GM18951 (cell line): ENCODE data around the gene NCAPG2.

Experiments used
- POLR2A ChIP-seq: IDR thresholded peaks from 4 replicates; pipeline ENCODE4 v1.6.1; 2011; ENCODE audit warnings: mild to moderate bottlenecking; ENCODE audit not compliant: insufficient read length, insufficient read depth; ENCODE audit errors: extremely low read depth
- in situ Hi-C: fragments of 300-500 bp; cut with MboI; formaldehyde crosslinking; loops from one replicate; pipeline ENCODE4 v1.12.0; 2022; ENCODE audit warnings: low sequenced_read_pairs, mixed read lengths, inconsistent platforms; ENCODE audit not compliant: unreplicated experiment

The NCAPG2 gene

DNA sequence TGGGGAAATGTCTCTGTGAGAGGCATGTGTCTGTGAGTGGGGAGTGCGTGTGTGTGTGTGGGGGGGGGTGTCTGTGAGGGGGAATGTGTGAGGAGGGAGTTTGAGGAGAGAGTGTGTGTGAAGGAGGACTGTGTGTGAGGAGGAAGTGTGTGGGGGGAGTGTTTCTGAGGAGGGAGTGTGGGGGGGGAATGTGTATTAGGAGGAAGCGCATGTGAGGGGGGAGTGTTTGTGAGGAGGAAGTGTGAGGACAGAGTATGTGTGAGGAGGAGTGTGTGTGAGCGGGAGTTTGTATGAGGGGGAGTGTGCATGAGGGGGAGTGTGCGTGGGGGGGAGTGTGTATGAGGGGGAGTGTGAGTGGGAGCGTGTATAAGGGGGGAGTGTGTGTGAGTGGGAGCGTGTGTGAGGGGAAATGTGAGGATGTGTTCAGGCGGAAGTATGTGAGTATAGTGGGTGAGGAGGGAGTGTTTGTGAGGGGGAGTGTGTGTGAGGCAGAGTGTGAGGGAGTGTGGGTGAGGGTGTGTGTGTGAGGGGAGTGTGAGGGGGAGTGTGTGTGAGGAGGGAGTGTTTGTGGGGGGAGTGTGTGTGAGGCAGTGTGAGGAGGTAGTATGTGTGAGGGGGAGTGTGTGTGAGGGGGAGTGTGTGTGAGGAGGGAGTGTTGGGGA, 95.2 kb downstream of the NCAPG2 start:
- no peak for TF ChIP-seq POLR2A
- in situ Hi-C loops = no loop called here

- in situ Hi-C loops = no loop called here
- no peak for TF ChIP-seq POLR2A
Observed at GRCh38 chr7:158607563-158607962, 97.0 kb downstream of the NCAPG2 start.

DNA sequence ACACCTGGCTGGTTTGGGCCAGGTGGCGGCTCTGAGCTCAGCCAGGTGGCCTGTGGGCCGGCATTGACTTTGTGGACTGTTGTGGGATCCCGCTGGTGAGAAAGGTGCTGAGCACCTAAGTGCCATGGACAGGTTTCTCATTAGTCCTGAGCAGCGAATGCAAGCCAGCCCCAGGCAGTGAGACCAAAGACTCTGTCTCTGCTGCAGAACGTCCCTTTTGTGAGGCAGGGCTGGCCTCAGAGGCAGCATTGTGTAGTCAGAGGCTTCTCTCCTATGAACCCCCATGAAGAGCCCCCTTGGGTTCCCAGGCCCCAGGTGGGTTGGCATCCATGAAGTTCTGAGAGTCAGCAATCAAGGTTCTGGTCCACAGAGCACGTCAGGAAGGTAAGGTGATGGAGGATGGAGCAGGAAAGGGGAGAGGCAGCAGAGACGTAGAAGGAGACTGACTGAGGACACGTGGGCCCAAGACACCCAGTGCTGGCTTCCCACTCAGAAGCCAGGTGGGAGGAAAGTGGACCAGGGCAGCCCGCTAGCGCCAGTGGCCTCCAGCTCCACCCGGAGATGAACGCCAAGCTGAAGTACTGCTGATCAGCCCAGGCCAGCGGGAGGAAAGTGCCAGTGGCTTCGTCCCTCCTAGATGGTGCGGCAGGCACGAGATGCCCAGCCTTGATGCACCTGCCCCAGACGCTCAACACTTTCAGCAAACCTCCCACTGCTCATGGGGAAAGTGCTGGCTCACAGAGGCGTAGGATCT, 97.8 kb downstream of the NCAPG2 start:
- no peak for TF ChIP-seq POLR2A
- in situ Hi-C loops = no loop called here

- in situ Hi-C loops = no loop called here
- TF ChIP-seq POLR2A = no peak
Observed at GRCh38 chr7:158606129-158606528, 98.5 kb downstream of the NCAPG2 start.

GRCh38 chr7:158603773-158604755, 100.5 kb downstream of the NCAPG2 start:
- no peak for TF ChIP-seq POLR2A
- in situ Hi-C loops = no loop called here

DNA sequence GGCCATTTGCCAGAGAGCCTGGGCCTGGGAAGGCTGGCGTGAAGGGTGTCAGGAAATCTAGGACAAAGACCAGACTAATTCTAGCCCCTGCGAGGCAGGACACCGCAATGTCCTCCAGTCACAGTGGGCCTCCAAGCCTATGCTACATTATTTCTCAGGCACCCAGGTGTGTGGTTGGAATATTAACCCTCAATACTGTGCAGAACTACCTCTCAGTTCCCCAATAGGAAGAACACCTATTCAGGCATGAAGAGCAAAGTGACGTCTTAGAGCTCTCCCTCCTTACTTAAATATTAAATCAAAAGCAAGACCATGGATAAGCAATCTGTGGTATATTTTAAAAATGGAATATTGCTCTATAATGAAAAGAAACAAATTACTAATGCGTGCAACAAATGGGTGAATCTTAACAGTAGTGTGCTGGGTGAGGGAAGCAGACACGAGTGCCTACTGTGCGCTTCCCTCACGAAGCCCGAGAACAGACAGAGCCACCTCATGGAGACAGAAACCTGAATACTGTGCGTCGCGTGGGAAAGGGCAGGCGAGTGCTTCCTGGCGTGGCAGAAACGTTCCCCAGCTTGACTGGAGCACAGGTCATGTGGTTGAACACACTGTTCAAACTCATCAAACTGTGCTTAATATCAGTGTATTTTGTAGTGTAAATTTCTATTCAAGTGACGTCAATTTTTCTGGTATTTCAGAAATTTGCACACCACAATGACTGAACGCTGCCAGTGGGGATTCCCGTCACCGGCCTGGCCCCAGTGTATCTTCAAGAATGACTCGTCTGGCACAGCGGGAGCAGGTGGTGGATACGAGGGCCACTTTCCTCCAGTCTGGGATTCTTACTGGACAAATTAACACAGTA, 101.5 kb downstream of the NCAPG2 start:
- in situ Hi-C loops = no loop called here
- no peak for TF ChIP-seq POLR2A

- in situ Hi-C loops = no loop called here
- no peak for TF ChIP-seq POLR2A
Observed at GRCh38 chr7:158602041-158602440, 102.6 kb downstream of the NCAPG2 start.

DNA sequence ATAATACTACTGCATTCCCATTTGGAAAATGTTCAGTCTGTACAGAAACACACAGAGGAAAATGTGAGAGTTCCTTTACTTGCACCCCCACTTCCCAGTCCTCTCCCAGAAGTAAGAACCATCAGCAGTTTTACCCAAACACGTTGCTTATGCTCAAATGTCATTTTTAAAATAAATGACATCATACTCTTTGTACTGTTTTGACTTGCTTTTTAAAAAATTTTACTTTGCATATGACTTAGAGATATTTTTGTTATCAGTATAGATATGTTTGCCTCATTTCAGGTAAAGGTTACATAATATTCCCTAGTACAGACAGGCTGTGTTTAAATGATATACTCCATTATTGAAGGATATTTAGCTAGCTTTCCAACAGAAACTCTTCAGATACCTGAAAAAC, 103.5 kb downstream of the NCAPG2 start:
- no peak for TF ChIP-seq POLR2A
- in situ Hi-C loops = no loop called here

DNA sequence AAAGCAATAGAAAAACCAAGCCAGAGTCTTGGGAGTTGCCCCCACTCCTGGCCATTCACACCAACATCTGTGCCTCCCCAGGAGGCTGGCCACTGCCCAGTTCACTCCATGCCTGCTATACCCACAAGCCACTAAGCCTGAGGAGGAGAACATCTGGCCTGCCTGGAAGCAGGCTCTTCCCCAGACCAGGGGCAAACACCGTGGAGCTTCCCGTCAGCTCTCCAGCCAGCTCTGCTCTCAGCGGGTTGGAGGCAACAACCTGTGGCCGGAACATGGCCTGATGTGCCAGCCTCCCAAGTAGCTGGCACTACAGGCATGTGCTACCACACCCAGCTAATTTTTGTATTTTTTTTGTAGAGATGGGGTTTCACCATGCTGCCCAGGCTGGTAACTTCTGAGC, 107.9 kb downstream of the NCAPG2 start:
- no peak for TF ChIP-seq POLR2A
- in situ Hi-C loops = no loop called here

DNA sequence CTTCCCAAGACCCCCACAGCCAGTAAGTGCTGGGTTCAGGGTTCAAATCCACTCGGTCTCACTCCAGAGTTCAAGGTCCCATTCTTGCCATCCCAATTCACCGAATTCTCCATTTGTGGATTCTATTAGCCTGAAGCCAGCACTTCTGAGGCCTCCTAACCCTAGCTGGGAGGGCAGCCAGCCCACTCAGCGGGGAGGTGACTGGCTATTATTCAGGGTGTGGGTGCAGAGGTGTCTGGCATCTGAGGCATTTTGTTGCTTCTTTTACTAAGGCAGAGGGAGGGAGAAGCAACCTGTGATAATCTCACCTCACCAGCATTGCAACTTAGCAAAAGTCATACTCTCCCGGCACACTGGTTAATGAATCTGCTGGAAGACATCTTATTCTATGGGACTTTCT, 108.3 kb downstream of the NCAPG2 start:
- in situ Hi-C loops = no loop called here
- TF ChIP-seq POLR2A = no peak

DNA sequence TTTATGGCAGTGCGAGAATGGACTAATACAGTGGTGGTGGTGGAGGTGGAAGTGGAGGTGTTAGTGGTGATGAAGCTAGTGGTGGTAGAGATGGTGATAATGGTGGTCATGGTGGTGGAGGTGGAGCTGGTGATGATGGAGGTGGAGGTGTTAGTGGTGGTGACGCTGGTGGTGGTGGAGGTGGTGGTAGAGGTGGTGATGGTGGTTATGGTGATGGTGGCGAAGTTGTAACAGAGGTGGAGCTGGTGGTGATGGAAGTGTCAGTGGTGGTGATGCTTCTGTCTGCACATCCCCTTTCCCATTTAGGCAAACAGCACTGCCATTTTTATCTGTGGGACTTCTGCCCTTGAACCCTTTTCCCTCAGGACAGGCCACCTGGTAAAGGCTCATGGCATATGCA, 109.5 kb downstream of the NCAPG2 start:
- TF ChIP-seq POLR2A = no peak
- in situ Hi-C loops = no loop called here

- in situ Hi-C loops = no loop called here
- TF ChIP-seq POLR2A = no peak
Observed at GRCh38 chr7:158592541-158592940, 112.1 kb downstream of the NCAPG2 start.
